ENCODE data around the gene TDG. TPM values are rescaled to one million over a fixed set of nuclear protein-coding genes. Genes with fewer than 3 reads are reported as not detected.

Gene TDG
- total RNA-seq, 4 donors from 2014 or later = 14.6 to 41.4 (median 24.6) TPM

GRCh38 chr12:103948746-103949406 is 16.8 kb upstream of the TDG start:
- DNase-seq (ENCODE audit: low spot score) (no peak), ATAC-seq (ENCODE audit: low FRiP score) (no peak)
- TF ChIP-seq CTCF (IDR thresholded peaks at IDR 0.05) = no peak

- DNase-seq (ENCODE audit: low spot score) = no peak
- TF ChIP-seq CTCF (IDR thresholded peaks at IDR 0.05) = no peak
- no peak for ATAC-seq (ENCODE audit: low FRiP score)
These were observed 13.2 kb upstream of the TDG start for GRCh38 chr12:103952497-103952896.

DNA sequence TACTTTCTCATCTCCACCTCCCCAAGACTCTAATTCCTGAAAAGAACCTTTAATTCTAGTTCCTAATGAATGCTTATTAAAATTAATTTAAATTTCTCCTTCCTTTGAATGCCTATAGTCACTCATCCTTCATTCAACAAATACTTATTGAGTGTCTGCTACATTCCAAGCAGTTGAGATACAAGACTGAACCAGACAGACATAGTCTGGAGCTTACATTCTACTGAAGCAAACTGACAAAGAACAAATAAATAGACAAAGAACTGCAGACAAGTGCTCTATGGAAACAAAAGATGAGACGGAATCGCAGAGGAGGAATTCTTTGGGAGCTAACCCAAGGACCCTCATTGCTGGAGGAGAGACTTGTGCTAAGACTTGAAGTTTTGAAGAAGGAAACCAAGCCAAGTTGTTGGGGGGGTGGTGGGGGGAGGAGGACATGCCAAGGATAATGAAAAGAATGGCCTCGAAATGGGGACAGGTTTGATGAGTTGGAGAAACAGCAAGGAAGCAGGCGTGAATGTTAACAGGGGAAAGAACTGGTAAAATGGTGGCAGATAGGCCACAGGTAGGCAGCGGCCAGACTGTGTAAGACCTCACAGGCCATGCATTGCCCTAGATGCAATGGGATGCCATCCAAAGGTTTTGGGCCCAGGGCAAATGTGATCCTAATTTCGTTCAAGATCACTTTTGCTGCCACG is 9.7 kb upstream of the TDG start:
- DNase-seq (ENCODE audit: low spot score) (no peak), ATAC-seq (ENCODE audit: low FRiP score) (peak; percentile 1)
- no peak for TF ChIP-seq CTCF (IDR thresholded peaks at IDR 0.05)

GRCh38 chr12:103956509-103957027 is 9.1 kb upstream of the TDG start:
- DNase-seq (ENCODE audit: low spot score) = peak; percentile 27
- peak; percentile 78 for ATAC-seq (ENCODE audit: low FRiP score)

DNA sequence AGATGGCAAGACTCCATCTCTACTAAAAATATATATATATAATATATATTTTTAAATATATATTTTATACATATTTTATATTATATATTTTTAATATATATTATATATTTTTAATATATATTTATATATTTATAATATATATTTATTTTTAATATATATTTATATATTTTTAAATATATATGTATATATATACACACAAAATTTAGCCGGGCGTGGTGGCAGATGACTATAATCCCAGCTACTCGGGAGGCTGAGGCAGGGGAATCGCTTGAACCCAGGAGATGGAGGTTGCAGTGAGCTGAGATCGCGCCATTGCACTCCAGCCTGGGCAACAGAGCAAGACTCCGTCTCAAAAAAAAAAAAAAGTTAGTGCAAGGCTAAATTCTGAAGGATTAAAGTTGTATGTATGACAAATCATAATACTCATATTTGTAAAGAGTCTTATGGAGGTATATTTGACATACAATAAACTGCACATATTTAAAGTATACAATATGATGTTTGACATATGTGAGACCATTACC is 7.7 kb upstream of the TDG start:
- DNase-seq (ENCODE audit: low spot score) (no peak), ATAC-seq (ENCODE audit: low FRiP score) (no peak)
- TF ChIP-seq CTCF (IDR thresholded peaks at IDR 0.05) = no peak

More at GRCh38 chr12:103956509-103957027, 9.1 kb upstream of the TDG start:
- TF ChIP-seq CTCF (IDR thresholded peaks at IDR 0.05) = no peak

DNA sequence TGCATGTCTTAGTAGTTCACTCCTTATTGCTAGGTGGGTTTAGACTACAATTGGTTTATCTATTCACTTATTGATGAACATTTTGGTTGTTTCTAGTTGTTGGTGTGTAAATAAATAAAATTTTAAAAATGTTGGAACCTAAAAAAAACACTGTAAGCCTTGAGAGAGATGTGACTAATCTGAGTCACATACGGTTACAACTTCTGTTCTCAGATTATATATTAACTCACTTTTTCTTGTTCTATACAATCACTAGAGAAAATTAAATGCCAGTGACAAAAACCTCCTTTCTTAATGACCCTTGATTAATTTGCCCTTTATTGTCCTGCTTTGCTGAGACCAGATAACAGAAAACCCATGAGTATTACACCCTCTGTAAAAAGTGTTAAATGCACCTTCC is 7.1 kb upstream of the TDG start:
- TF ChIP-seq CTCF (IDR thresholded peaks at IDR 0.05) = no peak
- DNase-seq (ENCODE audit: low spot score) (no peak), ATAC-seq (ENCODE audit: low FRiP score) (no peak)

All from omental fat pad (tissue), 4 donors.